ENCODE measurements around the gene TMC6.
A peak's percentile ranks its signal among the peaks of the same experiment; 100 is the strongest.

TMC6 gene

DNA sequence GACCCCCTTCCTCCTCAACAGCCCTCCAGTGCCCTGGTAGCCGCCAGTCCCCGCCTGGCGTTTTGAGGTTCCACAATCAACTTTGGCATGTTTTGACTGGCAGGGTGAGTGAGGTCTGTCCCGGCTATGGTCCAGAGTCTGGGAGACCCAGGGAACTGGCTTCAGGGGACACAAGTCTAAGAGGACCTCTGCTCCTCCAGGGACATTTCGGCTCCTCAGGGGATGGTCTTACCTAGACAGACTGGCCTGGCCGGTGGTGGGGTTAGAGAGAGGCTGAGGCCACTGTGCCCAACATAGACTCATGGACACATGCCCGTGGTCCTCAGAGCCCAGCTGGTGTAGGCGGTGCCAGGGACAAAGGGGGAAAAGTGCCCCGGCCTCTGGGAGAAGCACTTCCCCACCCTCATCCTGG lies 4.2 kb upstream of the TMC6 start:
- H3K27me3 ChIP-seq (ENCODE audit: insufficient read depth, low read length, poor library complexity, severe bottlenecking), result peaks cover 8% of the 10 kb centered on the region
- peaks cover 13% of the 10 kb centered on the region; the same call in 1 of the 2 replicates for H3F3A ChIP-seq (ENCODE audit: low read depth)
- H4K20me1 ChIP-seq (ENCODE audit: insufficient read depth, low read length, poor library complexity, severe bottlenecking), result peaks cover 53% of the 10 kb centered on the region
- TF ChIP-seq, protein P1, sequence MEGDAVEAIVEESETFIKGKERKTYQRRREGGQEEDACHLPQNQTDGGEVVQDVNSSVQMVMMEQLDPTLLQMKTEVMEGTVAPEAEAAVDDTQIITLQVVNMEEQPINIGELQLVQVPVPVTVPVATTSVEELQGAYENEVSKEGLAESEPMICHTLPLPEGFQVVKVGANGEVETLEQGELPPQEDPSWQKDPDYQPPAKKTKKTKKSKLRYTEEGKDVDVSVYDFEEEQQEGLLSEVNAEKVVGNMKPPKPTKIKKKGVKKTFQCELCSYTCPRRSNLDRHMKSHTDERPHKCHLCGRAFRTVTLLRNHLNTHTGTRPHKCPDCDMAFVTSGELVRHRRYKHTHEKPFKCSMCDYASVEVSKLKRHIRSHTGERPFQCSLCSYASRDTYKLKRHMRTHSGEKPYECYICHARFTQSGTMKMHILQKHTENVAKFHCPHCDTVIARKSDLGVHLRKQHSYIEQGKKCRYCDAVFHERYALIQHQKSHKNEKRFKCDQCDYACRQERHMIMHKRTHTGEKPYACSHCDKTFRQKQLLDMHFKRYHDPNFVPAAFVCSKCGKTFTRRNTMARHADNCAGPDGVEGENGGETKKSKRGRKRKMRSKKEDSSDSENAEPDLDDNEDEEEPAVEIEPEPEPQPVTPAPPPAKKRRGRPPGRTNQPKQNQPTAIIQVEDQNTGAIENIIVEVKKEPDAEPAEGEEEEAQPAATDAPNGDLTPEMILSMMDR (conservative IDR thresholded peaks at IDR 0.05; ENCODE audit: low read length), result no peak
- H3K4me2 ChIP-seq (ENCODE audit: low read depth, low read length, poor library complexity, severe bottlenecking), result peak overlapping the region; percentile 81
- H2AFZ ChIP-seq (ENCODE audit: low read length), result no peak overlapping the region
- peak overlapping the region; percentile 91 for H3K4me3 ChIP-seq (ENCODE audit: low read length, poor library complexity, severe bottlenecking)
- H3K9ac ChIP-seq (ENCODE audit: low read depth, low read length, poor library complexity, severe bottlenecking), result peak overlapping the region; percentile 99
- H3K9me3 ChIP-seq (ENCODE audit: insufficient read depth, low read depth, low read length), result no peaks in the 10 kb centered on the region
- H3K9me2 ChIP-seq (replicated peaks; ENCODE audit: low read depth, low read length), result no peaks in the 10 kb centered on the region
- peaks cover 38% of the 10 kb centered on the region for H3K4me1 ChIP-seq (ENCODE audit: insufficient read depth, low read length, poor library complexity, severe bottlenecking)
- peaks cover 79% of the 10 kb centered on the region for H3K79me2 ChIP-seq (ENCODE audit: insufficient read depth, low read length)
- peaks cover 36% of the 10 kb centered on the region; the same call in 1 of the 2 replicates for H3K36me3 ChIP-seq (ENCODE audit: insufficient read depth, low read length)

DNA sequence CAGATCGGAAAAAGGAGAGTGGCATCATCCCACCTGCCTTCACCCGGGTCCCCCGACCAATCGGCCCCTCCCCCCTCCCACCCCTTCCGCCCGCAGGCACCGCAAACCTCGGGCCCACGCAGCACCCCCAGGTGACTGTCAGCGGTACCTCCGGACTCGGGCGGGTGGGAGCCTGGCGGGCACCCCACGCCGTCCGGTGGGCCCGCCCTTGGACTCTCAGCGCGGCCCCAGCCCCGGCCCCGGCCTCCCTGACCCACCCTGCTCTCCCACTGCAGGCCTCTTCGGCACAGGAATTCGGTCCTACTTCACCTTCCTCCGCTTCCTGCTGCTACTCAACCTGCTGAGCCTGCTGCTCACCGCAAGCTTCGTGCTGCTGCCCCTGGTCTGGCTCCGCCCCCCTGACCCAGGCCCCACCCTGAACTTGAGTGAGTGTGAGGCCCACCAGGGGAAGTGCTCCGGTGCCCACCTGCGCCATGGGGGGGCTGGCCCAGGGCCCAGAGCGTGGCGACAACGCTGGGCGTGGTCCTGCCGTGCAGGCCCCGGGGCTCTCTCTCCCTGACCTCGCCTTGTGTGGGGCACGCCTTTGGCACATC lies 3.6 kb upstream of the TMC6 start:
- Histone ChIP-seq H3K36me3 (ENCODE audit: insufficient read depth, low read length) (peaks cover 36% of the 10 kb centered on the region; the same call in 1 of the 2 replicates), H3K4me3 (ENCODE audit: low read length, poor library complexity, severe bottlenecking) (peak overlapping the region; percentile 91), H3K27me3 (ENCODE audit: insufficient read depth, low read length, poor library complexity, severe bottlenecking) (peaks cover 8% of the 10 kb centered on the region), H3K79me2 (ENCODE audit: insufficient read depth, low read length) (peaks cover 85% of the 10 kb centered on the region), H3K9me2 (replicated peaks; ENCODE audit: low read depth, low read length) (no peaks in the 10 kb centered on the region), H3K9ac (ENCODE audit: low read depth, low read length, poor library complexity, severe bottlenecking) (peak overlapping the region; percentile 99), H2AFZ (ENCODE audit: low read length) (no peak overlapping the region), H4K20me1 (ENCODE audit: insufficient read depth, low read length, poor library complexity, severe bottlenecking) (peaks cover 52% of the 10 kb centered on the region), H3K4me2 (ENCODE audit: low read depth, low read length, poor library complexity, severe bottlenecking) (peak overlapping the region; percentile 81), H3F3A (ENCODE audit: low read depth) (peaks cover 13% of the 10 kb centered on the region; the same call in 1 of the 2 replicates), H3K9me3 (ENCODE audit: insufficient read depth, low read depth, low read length) (no peaks in the 10 kb centered on the region), H3K4me1 (ENCODE audit: insufficient read depth, low read length, poor library complexity, severe bottlenecking) (peaks cover 38% of the 10 kb centered on the region)
- TF ChIP-seq, protein P1 (conservative IDR thresholded peaks at IDR 0.05; ENCODE audit: low read length), result no peak
- TF ChIP-seq EZH2phosphoT487 (IDR thresholded peaks at IDR 0.05; ENCODE audit: borderline replicate concordance), result no peak

DNA sequence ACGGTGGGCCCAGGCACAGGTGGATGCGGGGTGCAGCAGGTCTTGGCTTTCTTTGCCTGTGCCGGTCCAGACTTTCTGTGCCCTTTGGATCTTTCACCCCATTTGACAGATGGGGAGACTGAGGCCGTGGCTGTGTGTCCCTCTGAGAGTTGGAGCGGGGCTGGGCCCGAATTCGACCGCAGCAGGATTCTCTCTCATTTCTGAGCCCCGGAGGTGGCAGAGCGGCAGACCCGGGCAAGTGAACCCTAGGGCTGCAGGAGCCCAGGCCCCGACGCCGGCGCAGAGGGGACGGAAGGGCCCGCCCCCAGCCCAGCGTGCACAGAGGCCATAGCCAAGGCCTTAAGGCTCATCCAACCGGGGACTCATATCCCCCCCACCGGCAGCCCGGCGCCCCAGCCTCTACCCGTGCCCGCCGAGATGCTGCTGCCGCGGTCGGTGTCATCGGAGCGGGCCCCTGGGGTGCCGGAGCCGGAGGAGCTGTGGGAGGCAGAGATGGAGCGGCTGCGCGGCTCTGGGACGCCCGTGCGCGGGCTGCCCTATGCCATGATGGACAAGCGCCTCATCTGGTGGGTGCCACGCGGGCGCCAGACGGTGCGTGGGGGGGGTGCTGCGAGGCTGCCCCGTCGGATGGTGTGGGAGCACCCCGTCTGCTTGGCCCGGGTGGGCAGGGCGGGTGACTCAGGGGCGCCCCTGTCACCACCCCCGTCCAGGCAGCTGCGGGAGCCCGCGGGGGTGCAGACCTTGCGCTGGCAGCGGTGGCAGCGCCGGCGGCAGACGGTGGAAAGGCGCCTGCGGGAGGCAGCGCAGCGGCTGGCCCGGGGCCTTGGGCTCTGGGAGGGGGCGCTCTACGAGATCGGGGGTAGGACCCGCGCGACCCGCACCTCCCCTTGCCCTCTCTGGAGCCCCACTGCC lies 2.9 kb upstream of the TMC6 start:
- no peak overlapping the region for H2AFZ ChIP-seq (ENCODE audit: low read length)
- TF ChIP-seq, protein P1 (conservative IDR thresholded peaks at IDR 0.05; ENCODE audit: low read length), result no peak
- no peak for TF ChIP-seq EZH2phosphoT487 (IDR thresholded peaks at IDR 0.05; ENCODE audit: borderline replicate concordance)
- H3F3A ChIP-seq (ENCODE audit: low read depth), result peaks cover 13% of the 10 kb centered on the region; the same call in 1 of the 2 replicates
- H3K4me2 ChIP-seq (ENCODE audit: low read depth, low read length, poor library complexity, severe bottlenecking), result peak overlapping the region; percentile 81
- peak overlapping the region; percentile 91 for H3K4me3 ChIP-seq (ENCODE audit: low read length, poor library complexity, severe bottlenecking)
- H4K20me1 ChIP-seq (ENCODE audit: insufficient read depth, low read length, poor library complexity, severe bottlenecking), result peaks cover 52% of the 10 kb centered on the region
- no peaks in the 10 kb centered on the region for H3K9me2 ChIP-seq (replicated peaks; ENCODE audit: low read depth, low read length)
- H3K36me3 ChIP-seq (ENCODE audit: insufficient read depth, low read length), result peaks cover 33% of the 10 kb centered on the region; the same call in 1 of the 2 replicates
- peak overlapping the region; percentile 99 for H3K9ac ChIP-seq (ENCODE audit: low read depth, low read length, poor library complexity, severe bottlenecking)
- H3K9me3 ChIP-seq (ENCODE audit: insufficient read depth, low read depth, low read length), result no peaks in the 10 kb centered on the region
- peaks cover 45% of the 10 kb centered on the region for H3K4me1 ChIP-seq (ENCODE audit: insufficient read depth, low read length, poor library complexity, severe bottlenecking)
- H3K27me3 ChIP-seq (ENCODE audit: insufficient read depth, low read length, poor library complexity, severe bottlenecking), result peaks cover 8% of the 10 kb centered on the region
- H3K79me2 ChIP-seq (ENCODE audit: insufficient read depth, low read length), result peaks cover 91% of the 10 kb centered on the region

Measured in Loucy (cell line).